Measurements from ENCODE around the gene TXLNA. TPM values are rescaled to one million over a fixed set of nuclear protein-coding genes. Genes with fewer than 3 reads are reported as not detected.
"Not testable (repeated sequence)": the region's sequence is repeated elsewhere in the genome, so short reads cannot be mapped to it uniquely, and the experiment has no call there.

The TXLNA gene
- polyA plus RNA-seq (2013, experiment 1 of 2), result 34.1 TPM
- 28.4 TPM for polyA plus RNA-seq (2013, experiment 2 of 2)

DNA sequence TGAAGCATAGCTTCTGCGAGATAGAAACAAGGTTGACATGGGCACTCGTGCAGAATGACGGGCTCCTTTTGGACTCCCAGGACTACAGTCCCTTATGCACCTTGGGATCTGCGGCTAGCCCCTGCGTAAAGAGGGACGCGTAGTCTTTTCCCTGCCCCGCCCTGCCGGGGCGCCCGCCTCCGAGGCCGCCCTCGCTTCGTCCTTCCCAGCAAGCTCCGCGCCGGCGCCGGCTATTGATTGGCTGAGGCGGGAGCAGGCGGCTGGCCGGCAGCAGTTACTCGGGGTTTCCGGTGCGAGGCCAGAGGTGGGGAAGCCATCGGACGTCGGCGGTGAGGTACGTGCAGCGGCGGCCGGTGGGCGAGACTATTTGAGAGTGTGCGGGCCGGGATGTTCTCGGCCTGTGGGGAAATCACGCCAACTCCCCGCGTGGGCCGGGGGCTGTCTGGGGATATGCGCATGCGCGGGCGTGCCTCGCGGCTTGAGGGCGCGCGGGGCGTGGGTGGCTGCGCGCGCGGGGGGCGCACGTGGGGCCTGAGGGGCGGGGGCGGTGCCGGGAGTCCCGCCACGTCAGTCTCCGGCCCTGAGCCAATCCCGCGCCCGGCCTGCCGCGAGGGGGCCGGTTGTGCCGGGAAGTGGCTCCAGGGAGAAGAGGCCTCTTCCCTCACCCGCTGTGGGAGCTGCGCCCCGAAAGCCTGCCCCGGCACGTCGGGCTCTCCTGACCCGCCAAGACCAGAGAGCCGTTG lies at the start of gene TXLNA:
Gene TXLNA, plus strand, starts transcription at position 233 of the 743 bp plus-strand sequence. CDS start 671 bp downstream, outside the sequence.
- WGBS, 2 experiments (ENCODE audit: insufficient coverage in 2 of 2), result 0 to 1% methylated on average over 51 to 64 of the region's 79 CpGs
- Histone ChIP-seq H3K36me3 (ENCODE audit: control insufficient read depth, insufficient read depth, low read length) (peaks cover 44% of the 10 kb centered on the region), H3K4me1 (ENCODE audit: control insufficient read depth, insufficient read depth, low read length, poor library complexity, severe bottlenecking) (peaks cover 12% of the 10 kb centered on the region), H3K27ac (ENCODE audit: low read depth, low read length, severe bottlenecking) (peak within 1 kb of the TSS; percentile 95), H3K4me3 (ENCODE audit: extremely low read depth, insufficient read depth, low read length, poor library complexity, severe bottlenecking) (peak within 1 kb of the TSS; percentile 71), H3K9me3 (ENCODE audit: control insufficient read depth, low read length) (no peaks in the 10 kb centered on the region)

DNA sequence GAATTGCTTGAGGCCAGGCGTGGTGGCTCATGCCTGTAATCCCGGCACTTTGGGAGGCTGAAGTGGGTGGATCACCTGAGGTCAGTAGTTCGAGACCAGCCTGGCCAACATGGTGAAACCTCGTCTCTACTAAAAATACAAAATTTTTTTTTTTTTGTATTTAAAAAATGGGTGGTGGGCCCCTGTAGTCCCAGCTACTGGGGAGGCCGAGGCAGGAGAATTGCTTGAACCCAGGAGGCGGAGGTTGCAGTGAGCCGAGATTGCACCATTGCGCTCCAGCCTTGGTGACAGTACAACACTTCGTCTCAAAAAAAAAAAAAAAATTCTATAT lies 45.6 kb upstream of the TXLNA start:
- H3K4me1 ChIP-seq (ENCODE audit: control insufficient read depth, insufficient read depth, low read length, poor library complexity, severe bottlenecking); H3K9me3 ChIP-seq (ENCODE audit: control insufficient read depth, low read length); H3K27ac ChIP-seq (ENCODE audit: low read depth, low read length, severe bottlenecking); H3K4me3 ChIP-seq (ENCODE audit: extremely low read depth, insufficient read depth, low read length, poor library complexity, severe bottlenecking): not testable (repeated sequence)
- 100% methylated on average over 1 to 2 of the region's 9 CpGs for WGBS, 2 experiments (ENCODE audit: insufficient coverage in 2 of 2)
- H3K36me3 ChIP-seq (ENCODE audit: control insufficient read depth, insufficient read depth, low read length), result peaks cover 46% of the 10 kb centered on the region

DNA sequence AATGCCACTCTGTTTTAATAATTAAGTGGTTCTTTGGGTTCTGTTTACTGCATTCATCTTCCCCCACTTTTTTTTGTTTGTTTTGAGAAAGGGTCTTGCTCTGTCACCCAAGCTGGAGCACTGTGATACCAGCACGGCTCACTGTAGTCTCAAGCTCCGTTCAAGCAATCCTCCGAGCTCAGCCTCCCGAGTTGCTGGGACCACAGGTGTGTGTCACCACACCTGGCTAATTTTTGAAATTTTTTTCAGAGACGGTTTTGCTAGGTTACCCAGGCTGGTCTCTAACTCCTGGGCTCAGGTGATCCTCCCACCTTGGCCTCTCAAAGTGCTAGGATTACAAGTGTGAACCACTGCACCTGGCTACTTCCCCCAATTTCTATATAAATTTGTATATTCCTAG lies 42.4 kb upstream of the TXLNA start:
- Histone ChIP-seq H3K4me3 (ENCODE audit: extremely low read depth, insufficient read depth, low read length, poor library complexity, severe bottlenecking) (no peak overlapping the region), H3K27ac (ENCODE audit: low read depth, low read length, severe bottlenecking) (no peak overlapping the region), H3K4me1 (ENCODE audit: control insufficient read depth, insufficient read depth, low read length, poor library complexity, severe bottlenecking) (peaks cover 10% of the 10 kb centered on the region), H3K36me3 (ENCODE audit: control insufficient read depth, insufficient read depth, low read length) (peaks cover 27% of the 10 kb centered on the region), H3K9me3 (ENCODE audit: control insufficient read depth, low read length) (no peaks in the 10 kb centered on the region)
- WGBS, 2 experiments (ENCODE audit: insufficient coverage in 2 of 2), result 97 to 99% methylated on average over 5 of the region's 5 CpGs

DNA sequence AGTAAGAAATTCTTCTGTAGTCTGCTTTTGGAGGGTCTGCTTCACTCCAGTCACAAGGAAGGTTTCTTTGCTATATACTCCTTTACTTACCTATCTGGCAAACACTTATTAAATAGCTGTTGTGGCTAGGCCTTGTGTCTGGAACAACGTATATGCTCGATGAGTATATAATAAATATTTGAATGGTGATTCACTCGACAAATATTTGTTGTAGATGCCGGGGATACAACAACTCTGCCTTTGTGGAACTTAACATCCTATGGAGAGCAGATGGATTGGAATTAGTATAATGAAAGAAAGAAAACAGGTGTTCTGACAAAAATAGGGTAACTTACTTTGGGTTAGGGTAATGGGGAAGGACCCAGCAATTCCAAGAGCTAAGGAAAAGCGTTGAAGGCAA lies 40.5 kb upstream of the TXLNA start:
- Histone ChIP-seq H3K4me3 (ENCODE audit: extremely low read depth, insufficient read depth, low read length, poor library complexity, severe bottlenecking) (no peak overlapping the region), H3K4me1 (ENCODE audit: control insufficient read depth, insufficient read depth, low read length, poor library complexity, severe bottlenecking) (peaks cover 10% of the 10 kb centered on the region), H3K9me3 (ENCODE audit: control insufficient read depth, low read length) (no peaks in the 10 kb centered on the region), H3K27ac (ENCODE audit: low read depth, low read length, severe bottlenecking) (no peak overlapping the region), H3K36me3 (ENCODE audit: control insufficient read depth, insufficient read depth, low read length) (peaks cover 27% of the 10 kb centered on the region)
- WGBS, 2 experiments (ENCODE audit: insufficient coverage in 2 of 2), result 100% methylated on average over 1 to 2 of the region's 5 CpGs

DNA sequence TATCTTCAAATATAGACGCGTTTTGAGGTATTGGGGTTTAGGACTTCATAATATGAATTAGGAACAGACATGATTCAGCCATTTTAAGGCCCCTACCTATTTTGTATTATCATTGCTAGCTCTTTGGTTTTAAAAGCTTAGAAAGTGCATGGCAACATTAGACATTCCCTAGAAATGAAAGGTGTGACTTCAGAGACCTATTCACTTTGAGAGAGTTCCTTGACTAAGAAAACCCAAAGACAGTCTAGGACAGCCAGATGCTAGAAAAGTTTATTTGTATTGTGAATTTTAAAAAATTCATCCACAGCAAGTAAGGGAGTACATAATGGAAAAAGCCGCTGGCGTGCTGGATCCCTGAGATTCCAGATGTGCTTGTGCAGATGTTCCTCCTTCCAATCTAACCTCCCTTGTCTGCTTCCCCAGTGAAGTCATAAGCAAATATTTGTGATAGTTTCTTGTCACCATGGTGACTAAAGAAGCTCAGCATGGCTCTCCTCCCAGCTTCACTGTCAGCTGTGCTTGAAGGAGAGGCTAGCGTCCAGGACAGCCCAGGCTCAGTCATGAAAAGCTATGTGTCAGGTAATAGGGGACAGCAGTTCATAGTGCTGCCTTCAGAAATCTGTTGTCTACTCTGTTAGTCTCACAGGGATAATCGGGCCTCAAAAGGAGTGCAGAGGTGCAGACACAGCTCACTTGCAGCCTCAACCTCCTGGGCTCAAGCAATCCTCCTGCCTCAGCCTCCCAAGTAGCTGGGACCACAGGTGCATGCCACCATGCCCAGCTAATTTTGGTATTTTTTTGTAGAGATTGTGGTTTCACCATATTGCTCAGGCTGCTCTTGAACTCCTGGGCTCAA lies 36.8 kb upstream of the TXLNA start:
- 40 to 82% methylated on average over 1 of the region's 6 CpGs for WGBS, 2 experiments (ENCODE audit: insufficient coverage in 2 of 2)
- Histone ChIP-seq H3K27ac (ENCODE audit: low read depth, low read length, severe bottlenecking) (peak overlapping the region; percentile 55), H3K36me3 (ENCODE audit: control insufficient read depth, insufficient read depth, low read length) (peaks cover 21% of the 10 kb centered on the region), H3K4me1 (ENCODE audit: control insufficient read depth, insufficient read depth, low read length, poor library complexity, severe bottlenecking) (peaks cover 10% of the 10 kb centered on the region), H3K4me3 (ENCODE audit: extremely low read depth, insufficient read depth, low read length, poor library complexity, severe bottlenecking) (no peak overlapping the region), H3K9me3 (ENCODE audit: control insufficient read depth, low read length) (peaks cover 4% of the 10 kb centered on the region)

DNA sequence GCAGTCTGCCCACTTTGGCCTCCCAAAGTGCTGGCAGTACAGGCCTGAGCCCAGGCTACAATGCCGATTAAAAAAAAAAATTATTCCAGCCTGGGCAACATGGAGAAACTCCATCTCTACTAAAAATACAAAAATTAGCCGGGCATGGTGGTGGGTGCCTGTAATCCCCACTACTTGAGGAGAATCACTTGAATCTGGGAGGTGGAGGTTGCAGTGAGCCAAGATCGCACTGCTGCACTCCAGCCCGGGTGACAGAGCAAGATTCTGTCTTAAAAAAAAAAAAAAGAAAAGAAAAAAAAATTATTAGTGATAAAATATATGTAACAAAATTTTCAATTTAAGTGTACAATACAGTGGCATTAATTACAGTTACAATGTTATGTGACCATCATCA lies 36.2 kb upstream of the TXLNA start:
- peaks cover 24% of the 10 kb centered on the region for H3K36me3 ChIP-seq (ENCODE audit: control insufficient read depth, insufficient read depth, low read length)
- H3K4me1 ChIP-seq (ENCODE audit: control insufficient read depth, insufficient read depth, low read length, poor library complexity, severe bottlenecking); H3K4me3 ChIP-seq (ENCODE audit: extremely low read depth, insufficient read depth, low read length, poor library complexity, severe bottlenecking); H3K9me3 ChIP-seq (ENCODE audit: control insufficient read depth, low read length); H3K27ac ChIP-seq (ENCODE audit: low read depth, low read length, severe bottlenecking): not testable (repeated sequence)
- WGBS, 2 experiments (ENCODE audit: insufficient coverage in 2 of 2), result no CpG with 5 or more reads among the region's 4 CpGs

DNA sequence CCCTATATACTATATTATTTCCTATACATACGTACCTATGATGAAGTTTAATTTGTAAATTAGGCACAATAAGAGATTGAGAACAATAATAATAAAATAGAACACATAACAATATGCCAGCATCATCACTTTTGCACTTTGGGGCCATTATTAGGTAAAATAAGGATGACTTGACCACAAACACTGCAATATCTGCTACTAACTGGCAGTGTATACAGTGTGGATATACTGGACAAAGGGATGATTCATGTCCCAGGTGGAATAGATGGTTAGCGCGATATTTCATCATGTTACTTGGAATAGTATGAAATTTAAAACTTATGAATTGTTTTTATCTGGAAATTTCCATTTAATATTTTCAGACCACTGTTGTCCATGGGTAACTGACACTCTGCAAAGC lies 35.4 kb upstream of the TXLNA start:
- H3K27ac ChIP-seq (ENCODE audit: low read depth, low read length, severe bottlenecking), result no peak overlapping the region
- peaks cover 7% of the 10 kb centered on the region for H3K9me3 ChIP-seq (ENCODE audit: control insufficient read depth, low read length)
- peaks cover 29% of the 10 kb centered on the region for H3K36me3 ChIP-seq (ENCODE audit: control insufficient read depth, insufficient read depth, low read length)
- WGBS, 2 experiments (ENCODE audit: insufficient coverage in 2 of 2), result no CpG with 5 or more reads among the region's 3 CpGs
- H3K4me3 ChIP-seq (ENCODE audit: extremely low read depth, insufficient read depth, low read length, poor library complexity, severe bottlenecking), result no peak overlapping the region
- H3K4me1 ChIP-seq (ENCODE audit: control insufficient read depth, insufficient read depth, low read length, poor library complexity, severe bottlenecking), result peaks cover 8% of the 10 kb centered on the region

DNA sequence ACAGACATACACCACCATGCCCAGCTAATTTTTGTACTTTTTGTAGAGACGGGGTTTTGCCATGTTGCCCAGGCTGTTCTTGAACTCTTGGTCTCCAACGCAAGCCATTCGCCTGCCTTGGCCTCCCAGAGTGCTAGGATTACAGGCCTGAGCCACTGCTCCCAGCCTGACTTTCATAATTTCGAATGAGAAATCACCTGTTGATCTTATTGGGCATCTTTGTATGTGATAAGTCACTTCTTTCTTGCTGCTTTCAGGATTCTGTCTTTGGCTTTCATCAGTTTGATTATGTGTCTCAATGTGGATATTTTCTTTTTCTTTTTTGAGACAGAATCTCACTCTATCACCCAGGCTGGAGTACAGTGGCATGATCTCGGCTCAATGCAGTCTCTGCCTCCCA lies 31.7 kb upstream of the TXLNA start:
- H3K4me3 ChIP-seq (ENCODE audit: extremely low read depth, insufficient read depth, low read length, poor library complexity, severe bottlenecking); H3K27ac ChIP-seq (ENCODE audit: low read depth, low read length, severe bottlenecking); H3K4me1 ChIP-seq (ENCODE audit: control insufficient read depth, insufficient read depth, low read length, poor library complexity, severe bottlenecking); H3K9me3 ChIP-seq (ENCODE audit: control insufficient read depth, low read length): not testable (repeated sequence)
- WGBS, 2 experiments (ENCODE audit: insufficient coverage in 2 of 2), result 96 to 97% methylated on average over 5 of the region's 5 CpGs
- H3K36me3 ChIP-seq (ENCODE audit: control insufficient read depth, insufficient read depth, low read length), result peaks cover 29% of the 10 kb centered on the region

DNA sequence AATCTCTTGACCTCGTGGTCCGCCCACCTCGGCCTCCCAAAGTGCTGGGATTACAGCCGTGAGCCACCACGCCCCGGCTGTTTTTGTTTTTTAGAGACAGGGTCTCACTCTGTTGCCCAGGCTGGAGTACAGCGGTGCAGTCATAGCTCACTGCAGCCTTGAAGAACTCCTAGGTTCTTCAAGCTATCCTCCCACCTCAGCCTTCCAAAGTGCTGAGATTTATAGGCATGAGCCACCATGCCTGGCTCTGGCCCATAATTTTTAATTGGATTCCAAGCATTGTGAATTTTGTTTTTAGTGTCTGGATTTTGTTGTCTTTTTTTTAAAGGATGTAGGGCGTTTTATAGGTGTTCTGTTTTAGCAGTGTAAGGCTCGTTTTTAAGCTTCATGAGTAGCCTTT lies 28.6 kb upstream of the TXLNA start:
- peaks cover 7% of the 10 kb centered on the region for H3K9me3 ChIP-seq (ENCODE audit: control insufficient read depth, low read length)
- H3K4me1 ChIP-seq (ENCODE audit: control insufficient read depth, insufficient read depth, low read length, poor library complexity, severe bottlenecking), result no peaks in the 10 kb centered on the region
- peak overlapping the region; percentile 17 for H3K27ac ChIP-seq (ENCODE audit: low read depth, low read length, severe bottlenecking)
- H3K4me3 ChIP-seq (ENCODE audit: extremely low read depth, insufficient read depth, low read length, poor library complexity, severe bottlenecking), result no peak overlapping the region
- 92 to 99% methylated on average over 7 of the region's 9 CpGs for WGBS, 2 experiments (ENCODE audit: insufficient coverage in 2 of 2)
- H3K36me3 ChIP-seq (ENCODE audit: control insufficient read depth, insufficient read depth, low read length), result peaks cover 36% of the 10 kb centered on the region

DNA sequence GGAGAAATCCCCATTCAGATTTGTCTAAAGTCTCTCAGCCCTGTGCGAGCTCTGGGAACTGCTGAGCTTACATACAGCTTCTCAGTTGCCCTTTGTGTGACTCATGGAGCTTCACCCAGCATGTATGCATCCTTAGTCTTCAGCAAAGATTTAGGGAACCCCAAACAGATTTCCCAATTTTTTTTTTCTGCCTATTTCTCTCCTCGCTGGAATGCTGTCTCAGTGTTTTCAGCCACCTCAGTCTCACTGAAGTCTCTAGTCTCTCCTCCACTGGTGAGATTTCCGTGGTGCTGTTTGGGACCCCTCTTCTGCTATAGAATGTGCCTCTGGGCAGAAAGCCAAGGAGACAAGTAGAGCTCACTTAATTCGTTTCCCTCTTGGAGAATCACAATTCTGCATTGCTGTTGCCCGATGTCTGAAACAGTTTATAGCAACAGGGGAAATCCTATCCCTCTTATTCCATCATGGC lies 28.1 kb upstream of the TXLNA start:
- no peaks in the 10 kb centered on the region for H3K4me1 ChIP-seq (ENCODE audit: control insufficient read depth, insufficient read depth, low read length, poor library complexity, severe bottlenecking)
- peaks cover 42% of the 10 kb centered on the region for H3K36me3 ChIP-seq (ENCODE audit: control insufficient read depth, insufficient read depth, low read length)
- H3K27ac ChIP-seq (ENCODE audit: low read depth, low read length, severe bottlenecking), result peak overlapping the region; percentile 17
- peaks cover 7% of the 10 kb centered on the region for H3K9me3 ChIP-seq (ENCODE audit: control insufficient read depth, low read length)
- H3K4me3 ChIP-seq (ENCODE audit: extremely low read depth, insufficient read depth, low read length, poor library complexity, severe bottlenecking), result no peak overlapping the region
- 93 to 94% methylated on average over 4 of the region's 5 CpGs for WGBS, 2 experiments (ENCODE audit: insufficient coverage in 2 of 2)

DNA sequence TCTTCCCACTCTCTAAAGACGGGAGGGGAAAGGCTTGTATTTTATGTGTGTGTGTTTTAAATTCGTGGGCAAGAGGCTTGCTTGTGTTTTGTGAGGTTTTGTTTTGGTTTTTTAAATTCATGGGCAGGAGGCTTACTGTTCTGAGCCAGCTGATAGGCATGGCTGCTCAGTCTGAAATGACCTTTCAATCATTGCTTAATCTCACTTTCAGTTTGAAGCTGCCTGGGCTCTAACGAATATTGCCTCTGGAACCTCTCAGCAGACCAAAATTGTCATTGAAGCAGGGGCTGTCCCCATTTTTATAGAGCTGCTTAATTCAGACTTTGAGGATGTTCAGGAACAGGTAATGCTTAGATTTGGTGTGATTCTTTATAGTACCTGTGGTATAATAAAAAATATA lies 20.3 kb upstream of the TXLNA start:
- Histone ChIP-seq H3K4me1 (ENCODE audit: control insufficient read depth, insufficient read depth, low read length, poor library complexity, severe bottlenecking) (no peaks in the 10 kb centered on the region), H3K4me3 (ENCODE audit: extremely low read depth, insufficient read depth, low read length, poor library complexity, severe bottlenecking) (no peak overlapping the region), H3K9me3 (ENCODE audit: control insufficient read depth, low read length) (no peaks in the 10 kb centered on the region), H3K27ac (ENCODE audit: low read depth, low read length, severe bottlenecking) (no peak overlapping the region), H3K36me3 (ENCODE audit: control insufficient read depth, insufficient read depth, low read length) (peaks cover 88% of the 10 kb centered on the region)
- WGBS, 2 experiments (ENCODE audit: insufficient coverage in 2 of 2), result 90 to 100% methylated on average over 1 of the region's 3 CpGs
